IPS-NIHi7 (cell line): ENCODE data around the gene CLEC17A.

Experiments
- DNase-seq: peaks from one replicate; pipeline ENCODE4 v3.0.0; 2012; ENCODE audit warnings: mixed read lengths; ENCODE audit errors: extremely low spot score

Gene CLEC17A

GRCh38 chr19:14654786-14655560, 72.1 kb downstream of the CLEC17A start:
- no peak for DNase-seq

GRCh38 chr19:14655726-14656125, 72.8 kb downstream of the CLEC17A start:
- no peak for DNase-seq

- no peak for DNase-seq
Observed at GRCh38 chr19:14659874-14660489, 77.1 kb downstream of the CLEC17A start.

- DNase-seq, result no peak
Observed at GRCh38 chr19:14661372-14661924, 78.6 kb downstream of the CLEC17A start.
